Fibroblast of villous mesenchyme (primary cell): ENCODE measurements around the gene TYW1. TPM values are rescaled to one million over a fixed set of nuclear protein-coding genes. Genes with fewer than 3 reads are reported as not detected.
"Not testable (repeated sequence)": the region's sequence is repeated elsewhere in the genome, so short reads cannot be mapped to it uniquely, and the experiment has no call there.

Experiments used
- DNase-seq: peaks from one replicate; pipeline ENCODE4 v3.0.0-alpha.2; 2010; ENCODE audit warnings: low read depth
- H3K4me3 ChIP-seq: 2 replicates; pipeline ENCODE4 v1.5.1; 2011; ENCODE audit warnings: low read depth, mild to moderate bottlenecking, low read length
- CTCF ChIP-seq: IDR thresholded peaks from 2 replicates; pipeline ENCODE4 v1.5.1; 2012; ENCODE audit warnings: low read depth, mild to moderate bottlenecking, low read length; ENCODE audit not compliant: insufficient read depth
- total RNA-seq: library from RNA; depleted of rRNA; stranded (reverse); fragments of >200 nt; gene quantifications from 2 replicates; pipeline ENCODE4 v1.2.3, GENCODE V29; 2012

Gene TYW1
- total RNA-seq, 1 donor = 19.0 TPM

- TF ChIP-seq CTCF = no peak
- no peak overlapping the region for H3K4me3 ChIP-seq
- no peak for DNase-seq
Measured at GRCh38 chr7:67006965-67007364, 10.3 kb downstream of the TYW1 start.

GRCh38 chr7:67008260-67008659 is 11.6 kb downstream of the TYW1 start:
- DNase-seq = no peak
- TF ChIP-seq CTCF = no peak
- no peak overlapping the region for H3K4me3 ChIP-seq

GRCh38 chr7:67009677-67010076 is 13.0 kb downstream of the TYW1 start:
- not testable (repeated sequence) for H3K4me3 ChIP-seq, DNase-seq

GRCh38 chr7:67014076-67014622 is 17.5 kb downstream of the TYW1 start:
- not testable (repeated sequence) for H3K4me3 ChIP-seq

GRCh38 chr7:67017971-67018370 is 21.3 kb downstream of the TYW1 start:
- DNase-seq = not testable (repeated sequence)

More at GRCh38 chr7:67014076-67014622, 17.5 kb downstream of the TYW1 start:
- DNase-seq = not testable (repeated sequence)

GRCh38 chr7:67018940-67019339 is 22.3 kb downstream of the TYW1 start:
- H3K4me3 ChIP-seq = no peak overlapping the region
- no peak for DNase-seq
- no peak for TF ChIP-seq CTCF

More at GRCh38 chr7:67017971-67018370, 21.3 kb downstream of the TYW1 start:
- H3K4me3 ChIP-seq = not testable (repeated sequence)

GRCh38 chr7:67019562-67020390 is 23.1 kb downstream of the TYW1 start:
- no peak overlapping the region for H3K4me3 ChIP-seq
- TF ChIP-seq CTCF = no peak
- DNase-seq = peak; percentile 23

GRCh38 chr7:67021260-67021659 is 24.6 kb downstream of the TYW1 start:
- DNase-seq = no peak
- no peak for TF ChIP-seq CTCF

More at GRCh38 chr7:67021260-67021659, 24.6 kb downstream of the TYW1 start:
- no peak overlapping the region for H3K4me3 ChIP-seq
